Measurements from ENCODE around the gene JMJD8.

JMJD8 gene

GRCh38 chr16:709566-710499 lies 25.7 kb upstream of the JMJD8 start:
- DNase-seq (ENCODE audit: low read depth in 1 of 2, low spot score in 1 of 2) = no peak

DNA sequence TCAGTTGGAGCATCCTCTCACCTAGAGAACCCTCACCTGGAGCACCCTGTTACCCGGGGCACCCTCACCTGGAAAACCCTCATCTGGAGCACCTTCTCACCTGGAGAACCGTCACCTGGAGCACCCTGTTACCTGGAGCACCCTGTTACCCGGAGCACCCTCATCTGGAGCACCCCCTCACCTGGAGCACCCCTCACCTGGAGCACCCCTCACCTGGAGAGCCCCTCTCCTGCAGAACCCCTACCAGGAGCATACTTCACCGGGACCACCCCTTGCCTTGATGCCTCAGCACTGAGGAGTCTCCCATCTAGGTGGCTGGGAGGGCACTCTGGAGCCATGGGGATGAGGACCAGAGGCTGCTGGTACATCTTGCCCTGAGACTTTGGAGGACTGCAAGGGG lies 24.8 kb upstream of the JMJD8 start:
- no peak for DNase-seq (ENCODE audit: low read depth in 1 of 2, low spot score in 1 of 2)

- no peak for DNase-seq (ENCODE audit: low read depth in 1 of 2, low spot score in 1 of 2)
Observed at GRCh38 chr16:708019-708418, 23.9 kb upstream of the JMJD8 start.

DNA sequence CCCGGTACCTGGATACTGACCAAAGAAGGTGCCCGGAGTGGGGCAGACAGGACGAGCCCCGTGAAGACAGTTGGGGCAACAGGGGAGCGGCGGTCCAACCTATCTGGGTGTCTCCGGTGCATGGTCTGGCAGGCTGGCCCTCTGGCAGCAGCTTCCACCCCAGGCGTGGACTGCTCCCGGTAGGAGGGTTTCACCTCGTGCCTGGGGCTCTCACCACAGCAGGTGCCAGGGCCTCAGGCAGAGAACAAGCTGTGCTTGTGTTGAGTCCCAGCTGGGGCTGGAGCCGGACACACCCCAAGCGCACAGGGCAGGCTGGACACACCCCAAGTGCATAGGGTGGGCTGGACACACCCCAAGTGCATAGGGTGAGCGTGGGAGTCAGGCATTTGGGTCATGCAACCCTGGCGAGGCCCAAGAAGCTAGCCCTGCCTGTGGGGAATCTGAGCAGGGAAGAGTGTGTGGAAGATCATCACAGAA lies 23.0 kb upstream of the JMJD8 start:
- DNase-seq (ENCODE audit: low read depth in 1 of 2, low spot score in 1 of 2) = no peak

DNA sequence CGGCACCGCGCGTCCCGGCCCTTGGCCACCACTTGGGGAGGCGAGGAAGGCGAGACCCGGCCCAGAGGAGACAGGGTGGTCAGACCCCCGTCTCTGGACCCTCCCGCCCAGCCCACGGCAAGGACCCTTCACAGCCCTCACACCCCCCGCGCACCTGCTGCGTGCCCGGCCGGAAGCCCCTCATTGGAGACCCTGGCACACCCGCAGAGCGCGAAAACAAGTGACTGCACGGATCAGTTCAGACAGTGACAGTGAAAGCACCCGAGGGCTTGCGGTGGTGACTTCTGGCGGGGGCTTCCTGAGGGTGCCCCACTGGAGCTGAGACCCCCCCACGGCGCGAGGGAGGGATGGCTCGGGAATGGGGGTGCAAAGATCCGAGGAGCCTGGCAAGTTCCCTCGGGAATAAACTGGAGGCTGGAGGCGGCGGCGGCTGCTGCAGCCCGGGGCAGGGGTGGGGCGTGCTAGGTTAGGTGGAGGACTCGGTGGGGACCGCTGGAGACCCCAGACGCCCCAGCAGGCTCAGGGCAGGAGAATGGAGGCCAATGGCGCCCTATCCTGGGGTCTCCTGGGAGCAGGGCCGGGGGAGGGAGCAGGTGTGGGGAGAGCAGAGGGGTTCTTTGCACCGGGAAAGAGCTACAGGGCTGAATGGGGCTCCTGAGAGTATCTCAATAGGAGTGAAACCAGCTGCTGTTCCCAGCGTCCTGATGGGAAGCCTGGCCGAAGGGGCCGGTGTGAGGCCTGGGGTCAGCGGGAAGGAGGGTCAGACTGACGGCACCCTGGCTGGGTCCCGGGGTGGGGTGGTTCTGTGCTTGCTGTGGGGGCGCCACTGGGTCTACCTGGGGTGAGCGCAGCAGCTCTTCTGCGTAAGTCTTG lies 22.3 kb upstream of the JMJD8 start:
- no peak for DNase-seq (ENCODE audit: low read depth in 1 of 2, low spot score in 1 of 2)

DNA sequence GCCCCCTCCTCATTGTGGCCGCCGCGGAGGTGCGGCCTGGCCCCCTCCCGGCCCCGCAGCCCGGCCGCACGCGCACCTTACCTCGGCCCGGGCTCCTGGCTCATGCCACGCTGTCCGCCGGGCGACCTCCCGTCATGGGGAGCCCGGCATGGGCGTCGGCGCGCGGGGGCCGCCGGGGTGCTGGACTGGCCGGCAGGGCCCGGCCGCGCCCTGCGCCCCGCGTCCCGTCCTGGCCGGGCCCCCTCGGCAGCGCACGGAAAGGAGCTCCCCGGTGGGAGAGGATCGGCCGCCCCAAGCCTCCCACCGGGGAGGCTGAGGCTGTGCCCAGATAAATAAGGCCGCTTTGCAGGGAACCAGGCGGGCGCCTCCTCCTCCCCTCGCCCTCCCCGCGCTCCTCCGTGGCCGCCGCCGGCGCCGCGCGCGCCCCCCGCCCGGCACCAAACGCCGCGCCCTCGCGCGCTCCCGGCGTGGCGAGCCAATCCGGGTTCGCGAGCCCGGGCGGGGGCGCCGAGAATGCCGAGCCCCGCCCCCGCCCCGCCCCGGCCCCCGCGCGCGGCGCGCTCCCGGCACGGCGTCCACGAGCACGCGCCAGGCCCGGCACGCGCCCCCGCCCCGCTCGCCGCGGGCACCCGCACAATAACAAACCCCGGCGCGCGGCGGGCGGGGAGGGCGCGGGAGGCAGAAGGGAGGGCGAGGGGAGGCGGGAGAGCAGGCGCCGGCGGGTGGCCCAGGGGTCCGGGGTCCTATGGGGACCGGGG lies 21.5 kb upstream of the JMJD8 start, which contains the start of gene FBXL16:
TSS of gene FBXL16 (minus strand) at position 371 of the 758 bp plus-strand sequence. CDS start 8,396 bp downstream, outside the sequence.
- no peak for DNase-seq (ENCODE audit: low read depth in 1 of 2, low spot score in 1 of 2)

- DNase-seq (ENCODE audit: low read depth in 1 of 2, low spot score in 1 of 2) = no peak
Observed at GRCh38 chr16:704552-705380, 20.6 kb upstream of the JMJD8 start.

DNA sequence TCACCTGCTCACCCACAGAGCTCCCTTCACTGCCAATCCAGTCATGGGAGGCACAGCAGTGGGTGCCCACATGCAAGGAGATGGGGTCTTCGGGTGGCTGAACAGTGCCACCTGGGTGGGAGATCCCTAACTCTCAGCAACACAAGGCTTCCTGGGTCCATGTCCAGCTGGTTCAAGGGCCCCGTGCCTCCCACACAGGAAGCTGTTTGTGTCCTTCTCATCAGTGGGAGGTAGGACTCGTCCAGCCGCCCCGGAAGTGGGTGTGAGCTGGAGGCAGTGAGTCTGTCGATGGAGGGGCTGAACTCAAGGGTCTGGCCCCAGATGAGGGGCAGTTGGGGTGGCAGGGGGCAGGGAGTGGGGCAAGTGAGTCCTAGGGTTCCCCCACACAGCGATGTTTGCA lies 19.9 kb upstream of the JMJD8 start:
- no peak for DNase-seq (ENCODE audit: low read depth in 1 of 2, low spot score in 1 of 2)

DNA sequence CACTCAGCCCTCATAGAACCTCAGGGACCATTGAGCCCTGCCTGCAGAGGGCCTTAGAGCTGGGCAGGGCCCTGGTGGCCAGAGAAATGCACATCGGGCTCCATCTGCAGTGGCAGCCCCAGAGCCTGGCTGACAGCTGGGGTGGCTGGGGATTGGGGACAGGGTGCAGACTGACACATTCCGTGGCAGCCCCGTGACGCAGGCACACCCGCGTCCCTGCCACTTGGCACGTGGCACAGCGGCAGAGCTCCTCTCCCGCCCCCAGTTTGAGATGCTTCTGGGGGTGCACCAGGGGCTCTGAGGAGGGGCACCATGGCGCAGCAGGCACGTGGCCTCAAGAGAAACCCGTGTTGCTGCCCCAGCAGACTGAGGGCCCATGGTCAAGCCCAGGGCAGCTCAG lies 19.3 kb upstream of the JMJD8 start:
- DNase-seq (ENCODE audit: low read depth in 1 of 2, low spot score in 1 of 2) = no peak

- DNase-seq (ENCODE audit: low read depth in 1 of 2, low spot score in 1 of 2) = no peak
Observed at GRCh38 chr16:702341-702740, 18.2 kb upstream of the JMJD8 start.

DNA sequence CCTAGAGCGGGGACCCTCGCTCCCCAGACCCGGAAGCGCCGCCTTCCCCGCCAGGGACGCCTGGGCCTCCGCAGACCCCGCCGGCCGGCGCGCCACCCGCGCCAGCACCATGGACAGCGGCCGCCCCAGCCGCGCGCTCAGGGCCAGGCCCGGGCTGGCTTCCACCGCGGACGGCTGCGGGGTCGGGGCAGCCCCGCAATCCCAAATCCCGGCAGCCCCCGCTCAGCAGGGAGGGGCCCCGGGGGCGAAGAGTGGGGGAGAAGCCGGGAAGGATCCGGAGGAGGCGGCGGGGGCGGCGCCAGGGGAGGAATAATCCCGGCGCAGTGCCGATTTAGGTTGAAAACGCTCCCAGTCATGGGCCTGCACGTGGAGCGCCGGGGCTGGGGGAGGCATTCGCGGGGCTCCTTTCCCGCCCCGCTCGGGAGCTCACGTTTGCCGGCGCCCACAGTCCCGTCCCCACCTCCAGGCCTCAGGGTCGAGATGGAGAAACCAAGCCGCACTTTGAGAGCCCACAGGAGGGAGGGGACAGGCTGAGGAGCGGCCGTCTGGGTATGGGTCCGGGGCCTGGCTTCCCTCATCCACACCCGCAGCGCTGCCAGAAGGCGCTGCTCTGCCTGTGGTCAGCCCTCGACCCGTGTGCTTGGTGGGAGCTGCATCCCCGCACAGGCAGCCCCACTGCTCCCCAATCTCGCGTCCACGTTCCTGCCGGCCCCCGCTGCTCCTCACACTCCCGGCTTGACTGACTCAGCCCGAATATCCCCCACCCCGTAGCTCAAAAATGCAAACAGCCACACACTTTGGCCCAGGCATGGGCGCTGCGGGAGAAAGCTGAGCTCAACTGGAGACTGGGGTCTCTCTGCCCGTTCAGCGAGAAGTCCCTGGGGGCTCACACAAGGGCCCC lies 16.8 kb upstream of the JMJD8 start:
- no peak for DNase-seq (ENCODE audit: low read depth in 1 of 2, low spot score in 1 of 2)

GRCh38 chr16:698911-699671 lies 15.0 kb upstream of the JMJD8 start:
- no peak for DNase-seq (ENCODE audit: low read depth in 1 of 2, low spot score in 1 of 2)

GRCh38 chr16:695355-696089 lies 11.4 kb upstream of the JMJD8 start:
- peak; percentile 45 to 66 for DNase-seq (ENCODE audit: low read depth in 1 of 2, low spot score in 1 of 2)

DNA sequence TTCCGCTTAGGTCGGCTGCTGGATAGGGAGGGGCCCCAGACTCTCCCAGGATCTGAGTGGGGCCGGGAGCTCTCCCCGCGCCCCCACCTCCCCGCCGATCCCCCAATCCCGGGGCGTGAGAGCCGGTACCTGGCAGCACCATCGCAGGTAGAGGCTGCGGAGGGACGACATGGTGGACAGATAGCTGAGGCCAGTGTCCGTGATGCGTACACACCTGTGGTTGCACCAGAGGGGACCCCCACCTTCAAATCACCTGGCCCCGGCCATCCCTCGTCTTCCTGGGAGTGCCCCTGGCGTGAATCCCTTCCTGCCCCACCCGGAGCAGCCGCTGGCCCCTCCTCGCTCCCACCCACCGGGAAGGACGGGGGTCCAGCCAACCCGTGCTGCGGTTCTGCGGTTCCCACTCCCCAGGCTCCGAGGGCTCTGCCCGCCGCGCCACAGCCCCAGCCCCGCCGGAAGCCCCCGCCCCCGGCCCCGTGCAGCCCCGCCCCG lies 10.8 kb upstream of the JMJD8 start:
- DNase-seq (ENCODE audit: low read depth in 1 of 2, low spot score in 1 of 2) = no peak

GRCh38 chr16:694187-694862 lies 10.2 kb upstream of the JMJD8 start:
- no peak for DNase-seq (ENCODE audit: low read depth in 1 of 2, low spot score in 1 of 2)

- DNase-seq (ENCODE audit: low read depth in 1 of 2, low spot score in 1 of 2) = no peak
Observed at GRCh38 chr16:693766-694165, 9.6 kb upstream of the JMJD8 start.

DNA sequence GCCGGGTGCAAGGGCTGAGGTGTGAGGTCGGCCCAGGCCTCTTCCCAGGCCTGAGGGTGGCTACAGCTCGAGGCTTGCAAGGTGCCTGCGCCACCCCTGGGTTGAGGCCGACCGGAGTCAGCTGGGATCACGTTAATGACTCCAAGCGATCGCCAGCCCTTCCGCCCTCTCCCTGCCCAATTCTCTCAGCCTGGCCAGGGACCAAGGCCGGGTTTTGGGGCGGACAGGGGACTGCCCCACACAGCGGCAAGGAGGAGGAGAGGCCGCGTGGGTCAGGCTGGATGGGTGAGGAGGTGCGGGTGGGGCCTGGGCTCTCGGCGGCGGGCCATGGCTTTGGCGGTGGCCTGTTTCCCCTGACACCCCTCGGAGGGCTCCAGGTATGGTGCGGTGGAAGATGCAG lies 9.2 kb upstream of the JMJD8 start:
- DNase-seq (ENCODE audit: low read depth in 1 of 2, low spot score in 1 of 2) = no peak

All from activated T-helper 1 cell treated with anti-CD3 and anti-CD28 coated beads, Interleukin-2, amount 50 U/mL, for 16 hours (primary cell).